Fibroblast of pulmonary artery (primary cell): ENCODE measurements around the gene PDE4A.
"Not testable (repeated sequence)": the region's sequence is repeated elsewhere in the genome, so short reads cannot be mapped to it uniquely, and the experiment has no call there.

ENCODE experiments used
- DNase-seq: peaks from one replicate; pipeline ENCODE4 v3.0.0-alpha.2; 2010; ENCODE audit warnings: low read depth
- H3K4me3 ChIP-seq: replicated peaks from 2 replicates; pipeline ENCODE4 v1.5.1; 2011; ENCODE audit warnings: low read depth, mild to moderate bottlenecking, control low read depth, low read length, moderate library complexity
- TF ChIP-seq, protein P1 (sequence below): IDR thresholded peaks from 2 replicates; pipeline ENCODE4 v1.5.1; 2011; ENCODE audit warnings: mild to moderate bottlenecking, control low read depth, low read length, inconsistent platforms; ENCODE audit errors: missing control alignments

The PDE4A gene

DNA sequence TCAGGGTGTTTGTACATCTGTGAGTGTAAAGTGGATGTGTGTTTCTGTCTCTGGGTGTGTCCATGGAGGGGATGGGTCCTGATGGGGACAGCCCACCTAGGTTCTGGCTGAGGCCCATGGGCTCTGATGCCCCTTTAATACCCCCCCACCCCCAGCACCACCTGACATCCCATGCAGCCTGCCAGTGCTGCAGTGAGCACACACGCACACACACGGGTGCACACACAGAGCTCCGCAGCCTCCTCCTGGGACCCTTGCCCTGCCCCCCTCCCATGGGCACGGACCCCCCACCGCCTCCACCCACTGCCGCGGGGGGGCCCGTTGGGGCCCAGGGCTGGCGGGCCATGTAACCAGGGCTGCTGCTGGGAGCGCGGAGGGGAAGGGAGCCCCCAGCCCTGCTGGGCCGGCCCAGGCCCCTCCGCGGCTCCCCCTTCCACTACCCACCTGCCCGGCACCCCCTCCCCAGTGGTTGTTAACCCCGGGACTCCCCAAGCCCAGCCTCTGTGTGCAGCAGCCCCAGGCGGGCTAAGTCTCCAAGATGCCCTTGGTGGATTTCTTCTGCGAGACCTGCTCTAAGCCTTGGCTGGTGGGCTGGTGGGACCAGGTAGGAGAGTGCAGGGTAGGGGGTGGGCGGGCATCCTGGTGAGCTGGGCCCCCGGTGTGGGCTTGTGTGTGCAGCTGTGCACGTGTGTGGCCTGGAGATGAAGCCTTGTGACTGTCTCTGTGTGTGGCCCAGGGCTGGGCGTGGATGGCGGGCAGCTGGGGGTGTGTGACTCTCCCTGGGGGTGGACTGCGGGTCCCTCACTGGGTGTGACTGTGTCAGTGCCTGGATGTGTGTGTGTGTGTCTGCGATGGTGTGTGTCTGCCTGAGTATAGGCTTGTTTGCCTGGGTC, 32.6 kb downstream of the PDE4A start:
- H3K4me3 ChIP-seq = no peak overlapping the region
- TF ChIP-seq, protein P1, sequence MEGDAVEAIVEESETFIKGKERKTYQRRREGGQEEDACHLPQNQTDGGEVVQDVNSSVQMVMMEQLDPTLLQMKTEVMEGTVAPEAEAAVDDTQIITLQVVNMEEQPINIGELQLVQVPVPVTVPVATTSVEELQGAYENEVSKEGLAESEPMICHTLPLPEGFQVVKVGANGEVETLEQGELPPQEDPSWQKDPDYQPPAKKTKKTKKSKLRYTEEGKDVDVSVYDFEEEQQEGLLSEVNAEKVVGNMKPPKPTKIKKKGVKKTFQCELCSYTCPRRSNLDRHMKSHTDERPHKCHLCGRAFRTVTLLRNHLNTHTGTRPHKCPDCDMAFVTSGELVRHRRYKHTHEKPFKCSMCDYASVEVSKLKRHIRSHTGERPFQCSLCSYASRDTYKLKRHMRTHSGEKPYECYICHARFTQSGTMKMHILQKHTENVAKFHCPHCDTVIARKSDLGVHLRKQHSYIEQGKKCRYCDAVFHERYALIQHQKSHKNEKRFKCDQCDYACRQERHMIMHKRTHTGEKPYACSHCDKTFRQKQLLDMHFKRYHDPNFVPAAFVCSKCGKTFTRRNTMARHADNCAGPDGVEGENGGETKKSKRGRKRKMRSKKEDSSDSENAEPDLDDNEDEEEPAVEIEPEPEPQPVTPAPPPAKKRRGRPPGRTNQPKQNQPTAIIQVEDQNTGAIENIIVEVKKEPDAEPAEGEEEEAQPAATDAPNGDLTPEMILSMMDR = no peak
- DNase-seq = no peak

DNA sequence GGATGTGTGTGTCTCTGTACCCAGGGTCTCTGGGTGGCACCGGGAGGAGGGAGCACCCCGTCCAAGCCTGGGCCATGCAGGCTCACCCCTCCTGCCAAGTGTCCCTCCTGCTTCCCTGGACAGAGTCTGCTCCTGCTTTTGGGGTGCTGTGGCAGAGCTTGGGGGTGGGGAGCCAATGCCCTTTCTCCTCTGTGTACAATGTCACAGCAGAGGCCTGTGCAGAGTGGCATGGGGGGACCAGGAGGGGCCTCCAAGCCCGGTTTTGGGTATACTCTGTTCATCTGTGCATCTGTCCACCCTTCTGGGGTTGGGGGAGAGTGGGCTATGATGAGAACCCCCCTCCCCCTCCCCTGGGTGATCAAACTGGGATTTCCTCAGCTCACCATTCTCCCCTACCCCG, 33.5 kb downstream of the PDE4A start:
- DNase-seq = no peak
- H3K4me3 ChIP-seq = no peak overlapping the region
- TF ChIP-seq, protein P1 = no peak

DNA sequence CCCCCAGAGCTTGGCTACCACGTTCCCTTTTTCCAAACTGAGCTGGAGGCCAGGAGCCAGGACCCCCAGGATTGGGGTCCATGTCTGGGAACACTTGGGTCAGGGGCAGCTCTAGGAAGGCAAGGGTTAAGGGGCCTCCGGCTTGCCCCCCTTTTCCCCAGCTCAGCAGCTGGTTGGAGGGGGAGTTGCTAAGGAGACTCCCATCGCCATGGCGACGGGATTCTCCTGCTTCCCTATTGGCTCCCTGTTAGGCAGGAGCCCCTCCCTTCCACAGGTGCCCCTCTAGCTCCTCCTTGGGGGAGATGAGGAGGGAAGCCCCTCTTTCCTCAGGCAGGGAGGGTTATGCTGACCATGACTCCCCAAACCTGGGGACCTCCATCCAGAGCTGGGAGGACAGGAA, 33.9 kb downstream of the PDE4A start:
- no peak overlapping the region for H3K4me3 ChIP-seq
- DNase-seq = no peak
- TF ChIP-seq, protein P1 = no peak

DNA sequence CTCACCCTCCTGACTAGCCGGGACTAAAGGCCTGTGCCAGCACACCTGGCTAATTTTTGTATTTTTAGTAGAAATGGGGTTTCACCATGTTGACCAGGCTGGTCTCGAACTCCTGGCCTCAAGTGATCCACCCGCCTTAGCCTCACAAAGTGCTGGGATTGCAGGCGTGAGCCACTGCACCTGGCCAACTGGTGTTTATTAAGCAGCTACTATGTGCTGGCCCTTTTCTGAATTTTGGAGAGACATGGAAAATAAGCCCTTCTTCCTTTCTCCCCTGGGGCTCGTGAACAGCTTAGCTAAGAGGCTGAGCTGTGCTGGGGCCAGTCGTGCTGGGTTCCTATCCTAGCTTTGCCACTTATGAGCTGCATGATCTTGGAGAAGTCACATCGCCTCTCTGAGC, 38.4 kb downstream of the PDE4A start:
- not testable (repeated sequence) for DNase-seq, H3K4me3 ChIP-seq

DNA sequence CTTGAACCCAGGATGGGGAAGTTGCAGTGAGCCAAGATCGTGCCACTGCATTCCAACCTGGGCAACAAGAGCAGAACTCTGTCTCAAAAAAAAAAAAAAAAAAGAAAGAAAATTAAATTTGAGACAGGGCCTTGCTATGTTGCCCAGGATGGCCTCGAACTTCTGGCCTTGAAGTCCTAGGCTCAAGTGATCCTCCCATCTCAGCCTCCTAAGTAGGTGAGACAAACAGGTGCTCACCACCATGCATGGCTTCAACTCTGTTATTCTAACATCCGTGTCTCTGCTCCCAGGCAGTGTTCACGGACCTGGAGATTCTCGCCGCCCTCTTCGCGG, 40.3 kb downstream of the PDE4A start:
- H3K4me3 ChIP-seq = no peak overlapping the region
- DNase-seq = no peak
- TF ChIP-seq, protein P1 = no peak

DNA sequence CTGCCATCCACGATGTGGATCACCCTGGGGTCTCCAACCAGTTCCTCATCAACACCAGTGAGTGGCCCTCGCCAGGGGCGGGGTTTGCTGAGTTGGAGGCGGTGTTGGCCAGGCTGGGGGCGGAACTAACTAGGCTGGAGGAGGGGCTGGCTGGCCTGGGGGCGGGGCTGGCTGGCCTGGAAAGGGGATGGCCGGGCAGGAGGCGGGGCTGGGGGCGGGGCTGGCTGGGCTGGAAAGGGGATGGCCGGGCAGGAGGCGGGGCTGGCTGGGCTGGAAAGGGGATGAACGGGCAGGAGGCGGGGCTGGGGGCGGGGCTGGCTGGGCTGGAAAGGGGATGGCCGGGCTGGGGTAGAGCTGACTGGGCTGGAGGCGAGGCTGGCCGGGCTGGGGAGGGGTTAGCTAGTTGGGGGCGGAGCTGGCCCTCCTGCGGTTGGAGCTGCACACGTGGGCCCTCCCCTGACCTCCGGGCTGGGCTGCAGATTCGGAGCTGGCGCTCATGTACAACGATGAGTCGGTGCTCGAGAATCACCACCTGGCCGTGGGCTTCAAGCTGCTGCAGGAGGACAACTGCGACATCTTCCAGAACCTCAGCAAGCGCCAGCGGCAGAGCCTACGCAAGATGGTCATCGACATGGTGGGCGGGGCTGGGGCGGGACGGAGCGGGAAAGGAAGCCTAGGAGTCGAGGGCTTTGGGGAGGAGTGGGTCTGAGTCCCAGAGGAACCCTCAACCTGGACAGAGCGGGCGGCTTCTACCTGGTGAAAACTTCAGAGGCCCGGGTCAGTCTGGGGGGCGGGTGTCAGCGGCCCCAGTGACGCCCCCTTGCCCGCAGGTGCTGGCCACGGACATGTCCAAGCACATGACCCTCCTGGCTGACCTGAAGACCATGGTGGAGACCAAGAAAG, 41.0 kb downstream of the PDE4A start:
- DNase-seq = peak; percentile 92
- TF ChIP-seq, protein P1 = no peak
- peak overlapping the region; percentile 48 for H3K4me3 ChIP-seq

DNA sequence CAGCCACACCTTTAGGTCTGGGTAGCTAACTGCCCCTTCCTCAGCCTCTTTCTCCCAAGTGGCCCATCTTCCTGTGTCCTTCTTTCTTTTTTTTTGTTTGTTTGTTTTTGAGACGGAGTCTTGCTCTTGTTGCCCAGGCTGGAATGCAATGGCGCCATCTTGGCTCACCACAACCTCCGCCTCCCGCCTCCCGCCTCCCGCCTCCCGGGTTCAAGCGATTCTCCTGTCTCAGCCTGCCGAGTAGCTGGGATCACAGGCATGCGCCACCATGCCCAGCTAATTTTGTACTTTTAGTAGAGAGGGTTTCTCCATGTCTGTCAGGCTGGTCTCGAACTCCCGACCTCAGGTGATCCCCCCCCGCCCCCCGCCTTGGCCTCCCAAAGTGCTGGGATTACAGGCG, 41.7 kb downstream of the PDE4A start:
- not testable (repeated sequence) for DNase-seq, H3K4me3 ChIP-seq

DNA sequence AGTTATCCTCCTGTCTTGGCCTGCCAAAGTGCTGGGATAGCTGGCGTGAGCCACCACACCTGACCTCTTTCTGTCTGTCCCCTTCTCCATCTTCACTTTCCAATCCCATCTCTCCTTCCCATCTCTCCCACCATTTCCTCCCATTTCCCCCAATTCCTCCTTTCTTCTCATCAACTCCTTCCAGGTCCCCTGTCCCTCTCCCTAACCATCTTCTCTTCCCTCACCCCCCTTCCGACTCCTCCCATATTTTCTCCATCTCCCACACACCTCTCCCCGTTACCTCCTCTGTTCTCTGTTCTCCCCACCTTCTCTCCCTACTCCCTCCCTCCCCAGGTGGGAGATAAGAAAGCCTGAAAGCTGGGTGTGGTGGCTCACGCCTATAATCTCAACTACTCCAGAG, 42.2 kb downstream of the PDE4A start:
- H3K4me3 ChIP-seq = no peak overlapping the region
- TF ChIP-seq, protein P1 = no peak
- DNase-seq = no peak
